IMR-90 (cell line): ENCODE data around the gene CCDC54. TPM values are rescaled to one million over a fixed set of nuclear protein-coding genes. Genes with fewer than 3 reads are reported as not detected.

Experiments used
- ATAC-seq: fragments of 200-7000 bp; cut with Tn5 transposase; 2 replicates; pipeline ENCODE4 v1.9.1; 2020; ENCODE audit warnings: low read depth, mild to moderate bottlenecking, moderate library complexity
- BruUV-seq: library from RNA; stranded (reverse); fragments of 400-500 nt; replicated peaks from 2 replicates; lab custom pipeline; 2021; lab: Mats Ljungman, UMichigan
- CTCF ChIA-PET: fragments of 300-600 bp; formaldehyde crosslinking; extraction: SDS; loops from one replicate; lab custom pipeline; 2021; ENCODE audit warnings: antibody characterized with exemption; lab: Yijun Ruan, JAX
- POLR2A ChIA-PET: fragments of 300-600 bp; sonication (Branson Sonifier 250); formaldehyde crosslinking; loops from one replicate; lab custom pipeline; 2022; ENCODE audit warnings: antibody characterized with exemption; ENCODE audit not compliant: unreplicated experiment; lab: Charles Lee
- DNase-seq: peaks from one replicate; pipeline ENCODE4 v3.0.0; 2013
- H2AFZ ChIP-seq: replicated peaks from 2 replicates; pipeline ENCODE3; 2013; ENCODE audit warnings: low read length, mild to moderate bottlenecking; ENCODE audit not compliant: poor library complexity
- H2AK5ac ChIP-seq: 2 replicates; pipeline ENCODE4 v1.6.1; 2013; ENCODE audit warnings: low read depth, low read length, inconsistent platforms
- H2AK9ac ChIP-seq: replicated peaks from 2 replicates; pipeline ENCODE3; 2013; ENCODE audit warnings: mild to moderate bottlenecking, low read depth, low read length, moderate library complexity; ENCODE audit not compliant: poor library complexity
- H2BK120ac ChIP-seq: 2 replicates; pipeline ENCODE4 v1.6.1; 2013; ENCODE audit warnings: low read depth, low read length, inconsistent platforms
- H2BK15ac ChIP-seq: 3 replicates; pipeline ENCODE4 v1.6.1; 2013; ENCODE audit warnings: low read depth, low read length, inconsistent platforms
- H2BK20ac ChIP-seq: 2 replicates; pipeline ENCODE4 v1.6.1; 2013; ENCODE audit warnings: low read depth, mild to moderate bottlenecking, inconsistent platforms, low read length, moderate library complexity
- H2BK5ac ChIP-seq: 2 replicates; pipeline ENCODE4 v1.6.1; 2013; ENCODE audit warnings: mild to moderate bottlenecking, low read depth, low read length, inconsistent platforms; ENCODE audit not compliant: poor library complexity, severe bottlenecking
- H3K14ac ChIP-seq: replicated peaks from 2 replicates; pipeline ENCODE4 v1.6.1; 2013; ENCODE audit warnings: low read depth, low read length, inconsistent platforms
- H3K18ac ChIP-seq: 2 replicates; pipeline ENCODE4 v1.6.1; 2013; ENCODE audit warnings: low read depth, low read length, control low read depth
- H3K23ac ChIP-seq: 2 replicates; pipeline ENCODE4 v1.6.1; 2013; ENCODE audit warnings: low read depth, low read length, inconsistent platforms
- H3K27ac ChIP-seq: 2 replicates; pipeline ENCODE4 v1.5.1; 2013; ENCODE audit warnings: mild to moderate bottlenecking, control low read depth, low read length; ENCODE audit not compliant: insufficient read depth
- H3K27me3 ChIP-seq: 2 replicates; pipeline ENCODE4 v1.6.1; 2013; ENCODE audit warnings: low read length; ENCODE audit not compliant: control insufficient read depth, insufficient read depth
- H3K36me3 ChIP-seq: 2 replicates; pipeline ENCODE4 v1.6.1; 2013; ENCODE audit warnings: low read length, mixed read lengths; ENCODE audit not compliant: control insufficient read depth, insufficient read depth
- H3K4ac ChIP-seq: 2 replicates; pipeline ENCODE4 v1.6.1; 2013; ENCODE audit warnings: low read depth, low read length, inconsistent platforms
- H3K4me1 ChIP-seq: 2 replicates; pipeline ENCODE4 v1.6.1; 2013; ENCODE audit warnings: low read length, mixed read lengths; ENCODE audit not compliant: control insufficient read depth, insufficient read depth
- H3K4me2 ChIP-seq: 2 replicates; pipeline ENCODE4 v1.6.1; 2013; ENCODE audit warnings: low read depth, mild to moderate bottlenecking, control low read depth, low read length, moderate library complexity
- H3K4me3 ChIP-seq: 2 replicates; pipeline ENCODE4 v1.5.1; 2013; ENCODE audit warnings: low read depth, mild to moderate bottlenecking, control low read depth, low read length, moderate library complexity; ENCODE audit not compliant: insufficient read depth
- H3K56ac ChIP-seq: 2 replicates; pipeline ENCODE4 v1.6.1; 2013; ENCODE audit warnings: low read length, inconsistent platforms; ENCODE audit not compliant: insufficient read depth; ENCODE audit errors: extremely low read depth
- H3K79me1 ChIP-seq, 2 experiments: 2 replicates each; pipeline ENCODE4 v1.6.1; 2013; ENCODE audit warnings: low read length in 2 of 2, inconsistent platforms in 1 of 2, low read depth in 1 of 2
- H3K9ac ChIP-seq: 2 replicates; pipeline ENCODE4 v1.6.1; 2013; ENCODE audit warnings: low read depth, low read length, control low read depth
- H3K9me1 ChIP-seq: 2 replicates; pipeline ENCODE4 v1.6.1; 2013; ENCODE audit warnings: low read length, inconsistent platforms; ENCODE audit not compliant: insufficient read depth
- H3K9me3 ChIP-seq: 2 replicates; pipeline ENCODE4 v1.6.1; 2013; ENCODE audit warnings: low read length; ENCODE audit not compliant: control insufficient read depth, insufficient read depth
- H4K20me1 ChIP-seq: 2 replicates; pipeline ENCODE4 v1.6.1; 2013; ENCODE audit warnings: low read length, inconsistent platforms; ENCODE audit not compliant: insufficient read depth
- H4K5ac ChIP-seq: 2 replicates; pipeline ENCODE4 v1.6.1; 2013; ENCODE audit warnings: mild to moderate bottlenecking, low read depth, low read length, control low read depth
- H4K8ac ChIP-seq, 2 experiments: 2 replicates each; pipeline ENCODE4 v1.6.1; 2013; ENCODE audit warnings: low read depth in 2 of 2, low read length in 2 of 2, control low read depth in 1 of 2, inconsistent platforms in 1 of 2
- H4K91ac ChIP-seq: 2 replicates; pipeline ENCODE4 v1.6.1; 2013; ENCODE audit warnings: low read depth, low read length, inconsistent platforms; ENCODE audit not compliant: insufficient read depth
- BHLHE40 ChIP-seq: fragments of 150-350 bp; IDR thresholded peaks from 2 replicates; pipeline ENCODE4 v1.6.1; 2016; ENCODE audit warnings: mild to moderate bottlenecking, low read depth, low read length
- CEBPB ChIP-seq: IDR thresholded peaks from 2 replicates; pipeline ENCODE4 v1.6.1; 2012; ENCODE audit warnings: low read depth, low read length, improper control_type of control experiment
- CHD1 ChIP-seq: IDR thresholded peaks from 2 replicates; pipeline ENCODE4 v1.6.1; 2012; ENCODE audit warnings: low read depth, low read length, improper control_type of control experiment
- CTCF ChIP-seq: conservative IDR thresholded peaks from 2 replicates; pipeline ENCODE4 v1.5.1; 2012; ENCODE audit warnings: mild to moderate bottlenecking, low read depth, low read length, improper control_type of control experiment
- ELK1 ChIP-seq: fragments of 150-350 bp; IDR thresholded peaks from 2 replicates; pipeline ENCODE4 v1.6.1; 2016; ENCODE audit warnings: low read depth, mild to moderate bottlenecking, low read length, moderate library complexity, borderline replicate concordance
- FOS ChIP-seq: fragments of 150-350 bp; IDR thresholded peaks from 2 replicates; pipeline ENCODE4 v1.6.1; 2016; ENCODE audit warnings: low read depth, low read length
- MAFK ChIP-seq: IDR thresholded peaks from 2 replicates; pipeline ENCODE4 v1.6.1; 2012; ENCODE audit warnings: low read depth, low read length, improper control_type of control experiment
- MAZ ChIP-seq: IDR thresholded peaks from 2 replicates; pipeline ENCODE4 v1.6.1; 2012; ENCODE audit warnings: low read depth, mild to moderate bottlenecking, low read length, improper control_type of control experiment, moderate library complexity, borderline replicate concordance
- MXI1 ChIP-seq: IDR thresholded peaks from 2 replicates; pipeline ENCODE4 v1.6.1; 2012; ENCODE audit warnings: low read depth, mild to moderate bottlenecking, low read length, moderate library complexity, borderline replicate concordance
- NFE2L2 ChIP-seq: fragments of 150-350 bp; IDR thresholded peaks from 2 replicates; pipeline ENCODE4 v1.6.1; 2016; ENCODE audit warnings: low read depth, mild to moderate bottlenecking, low read length
- POLR2A ChIP-seq: IDR thresholded peaks from 2 replicates; pipeline ENCODE4 v1.6.1; 2012; ENCODE audit warnings: mild to moderate bottlenecking, low read depth, low read length
- RAD21 ChIP-seq: IDR thresholded peaks from 2 replicates; pipeline ENCODE4 v1.6.1; 2012; ENCODE audit warnings: low read length, improper control_type of control experiment
- RCOR1 ChIP-seq: IDR thresholded peaks from 2 replicates; pipeline ENCODE4 v1.6.1; 2012; ENCODE audit warnings: mild to moderate bottlenecking, low read length, improper control_type of control experiment; ENCODE audit not compliant: insufficient replicate concordance
- RFX5 ChIP-seq: IDR thresholded peaks from 2 replicates; pipeline ENCODE4 v1.8.0; 2012; ENCODE audit warnings: low read depth, mild to moderate bottlenecking, low read length, moderate library complexity
- SMC3 ChIP-seq: fragments of 150-350 bp; IDR thresholded peaks from 2 replicates; pipeline ENCODE4 v1.6.1; 2016; ENCODE audit warnings: low read depth, mild to moderate bottlenecking, antibody characterized with exemption, low read length, moderate library complexity
- WGBS, 2 experiments: methylation state at CpG; one replicate each; pipeline versions ENCODE4 v1.1.5 to v1.1.7; 2013; ENCODE audit warnings: missing lambda C conversion rate in 2 of 2; ENCODE audit not compliant: insufficient read length in 1 of 2; ENCODE audit errors: extremely low coverage in 2 of 2; 5-methylcytosine and 5-hydroxymethylcytosine counted together
- dilution Hi-C: fragments of 300-500 bp; cut with HindIII; formaldehyde crosslinking; loops from one replicate; pipeline ENCODE4 v1.14.3; 2018; ENCODE audit warnings: low sequenced_read_pairs; ENCODE audit not compliant: unreplicated experiment
- in situ Hi-C: fragments of 300-500 bp; cut with MboI; formaldehyde crosslinking; loops from 3 replicates; pipeline ENCODE4 v1.14.3; 2019; ENCODE audit warnings: low sequenced_read_pairs, inconsistent platforms, mixed read lengths
- intact Hi-C: fragments of 100-400 bp; cut with micrococcal nuclease; formaldehyde crosslinking; loops from 2 replicates; pipeline ENCODE4 v1.10.0; 2022
- polyA plus RNA-seq, 3 experiments: library from polyadenylated mRNA; depleted of rRNA; stranded (reverse); fragments of >200 nt; gene quantifications; 2 replicates each; pipeline ENCODE4 v1.2.3, GENCODE V29; 2012; ENCODE audit warnings: low replicate concordance in 1 of 3
- total RNA-seq: library from RNA; depleted of rRNA; stranded (reverse); fragments of >200 nt; gene quantifications from 2 replicates; pipeline ENCODE4 v1.2.3, GENCODE V29; 2012
- TF ChIP-seq, protein P1 (sequence below): fragments of 150-350 bp; IDR thresholded peaks from 2 replicates; pipeline ENCODE4 v1.6.1; 2017; ENCODE audit warnings: mild to moderate bottlenecking, antibody characterized with exemption, low read length, low read depth

CCDC54 gene
- total and polyA plus RNA-seq, 2 of the 4 experiments (the other 2 are of a cell fraction), result not detected

DNA sequence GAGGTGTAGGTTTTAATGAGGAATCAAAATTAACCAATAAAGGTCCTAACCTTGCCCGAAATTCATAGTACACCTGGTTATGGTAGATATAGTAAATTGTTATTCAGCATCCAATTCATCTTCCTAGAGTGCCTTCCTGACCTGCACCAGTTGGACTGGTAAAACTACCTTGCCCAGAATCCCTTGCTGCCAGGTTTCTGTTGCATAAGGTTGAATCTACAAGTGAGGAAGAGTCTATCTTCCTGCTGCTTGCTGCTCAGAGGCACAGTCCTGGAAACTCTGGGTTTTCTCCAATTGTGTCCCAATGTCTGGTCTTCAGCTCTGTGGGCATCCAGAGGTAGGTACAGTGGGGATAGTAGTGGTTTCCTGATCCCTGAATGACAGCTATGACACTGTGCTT, 17.3 kb downstream of the CCDC54 start:
- POLR2A ChIA-PET, result no interaction called here
- H4K5ac ChIP-seq, result peak overlapping the region; percentile 87; the same call in 1 of the 2 replicates
- BruUV-seq, result no TSS peak
- no peak for DNase-seq
- H3K9ac ChIP-seq, result no peak overlapping the region
- in situ Hi-C loops (no loop called here), dilution Hi-C loops (no loop called here), intact Hi-C loops (no loop called here)
- H3K36me3 ChIP-seq, result no peaks in the 10 kb centered on the region
- no peak overlapping the region for H2BK5ac ChIP-seq
- H3K79me1 ChIP-seq, result no peaks in the 10 kb centered on the region
- TF ChIP-seq MAFK (no peak), MAZ (no peak), FOS (no peak), ELK1 (no peak), BHLHE40 (no peak), RFX5 (no peak), NFE2L2 (no peak), RAD21 (no peak), CHD1 (no peak), CEBPB (no peak), POLR2A (no peak), RCOR1 (no peak), MXI1 (no peak), SMC3 (no peak), CTCF (no peak)
- TF ChIP-seq, protein P1, sequence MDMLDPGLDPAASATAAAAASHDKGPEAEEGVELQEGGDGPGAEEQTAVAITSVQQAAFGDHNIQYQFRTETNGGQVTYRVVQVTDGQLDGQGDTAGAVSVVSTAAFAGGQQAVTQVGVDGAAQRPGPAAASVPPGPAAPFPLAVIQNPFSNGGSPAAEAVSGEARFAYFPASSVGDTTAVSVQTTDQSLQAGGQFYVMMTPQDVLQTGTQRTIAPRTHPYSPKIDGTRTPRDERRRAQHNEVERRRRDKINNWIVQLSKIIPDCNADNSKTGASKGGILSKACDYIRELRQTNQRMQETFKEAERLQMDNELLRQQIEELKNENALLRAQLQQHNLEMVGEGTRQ, result no peak
- CTCF ChIA-PET, result no interaction called here
- H4K20me1 ChIP-seq, result no peaks in the 10 kb centered on the region
- no peak overlapping the region for H3K4me3 ChIP-seq
- no peak for ATAC-seq
- H3K27ac ChIP-seq, result no peak overlapping the region
- peak overlapping the region; percentile 53; the same call in 1 of the 2 replicates for H2BK120ac ChIP-seq
- H2AFZ ChIP-seq, result peak overlapping the region; percentile 68
- no peaks in the 10 kb centered on the region for H3K9me1 ChIP-seq
- no CpG with 5 or more reads among the region's 1 CpG for WGBS, 2 experiments
- H4K91ac ChIP-seq, result no peak overlapping the region
- no peak overlapping the region for H2AK9ac ChIP-seq
- H2BK20ac ChIP-seq, result peak overlapping the region; percentile 56; the same call in 1 of the 2 replicates
- H4K8ac ChIP-seq, result peak overlapping the region in 1 of 2 experiments; percentile 39; a peak in 1 of 4 replicates
- peaks cover 3% of the 10 kb centered on the region; the same call in 1 of the 2 replicates for H3K4me1 ChIP-seq
- no peaks in the 10 kb centered on the region for H3K9me3 ChIP-seq
- 0 out of 3 replicates have a peak overlapping the region, but pooled peaks have one; percentile 20 for H2BK15ac ChIP-seq
- H3K27me3 ChIP-seq, result no peaks in the 10 kb centered on the region
- no peak overlapping the region for H3K56ac ChIP-seq
- H3K23ac ChIP-seq, result no peak overlapping the region
- no peak overlapping the region for H3K4me2 ChIP-seq
- H2AK5ac ChIP-seq, result 0 out of 2 replicates have a peak overlapping the region, but pooled peaks have one; percentile 11
- 0 out of 2 replicates have a peak overlapping the region, but pooled peaks have one; percentile 26 for H3K14ac ChIP-seq
- H3K18ac ChIP-seq, result peak overlapping the region; percentile 54; the same call in 1 of the 2 replicates
- no peak overlapping the region for H3K4ac ChIP-seq
